NOMO-1 treated with DMSO at 0.1 percent for 48 hours (cell line): ENCODE measurements around the gene DNAH10.

Experiments used
- DNase-seq: peaks from one replicate; lab custom pipeline; 2025; ENCODE audit not compliant: unreplicated experiment; lab: John Stamatoyannopoulos, UW

The DNAH10 gene

DNA sequence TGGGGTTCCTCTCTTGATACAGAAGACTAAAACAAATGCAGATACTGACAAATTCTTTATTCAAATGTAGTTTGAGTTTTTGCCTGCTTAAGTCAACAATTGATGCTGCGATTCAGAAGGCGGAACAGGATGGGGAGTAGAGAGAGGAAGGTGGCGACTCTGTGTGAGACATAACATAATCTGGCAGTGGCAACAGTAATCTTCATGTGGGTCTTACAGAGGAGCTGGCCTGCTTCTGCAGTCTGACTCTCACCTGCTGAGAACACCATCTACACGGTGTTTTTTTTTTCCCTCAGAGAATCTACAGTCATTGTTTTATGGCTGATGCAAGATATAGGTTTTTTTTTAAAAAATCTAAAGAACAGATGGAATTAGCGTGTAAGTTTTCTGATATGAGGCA lies 200.4 kb downstream of the DNAH10 start:
- DNase-seq = no peak

DNA sequence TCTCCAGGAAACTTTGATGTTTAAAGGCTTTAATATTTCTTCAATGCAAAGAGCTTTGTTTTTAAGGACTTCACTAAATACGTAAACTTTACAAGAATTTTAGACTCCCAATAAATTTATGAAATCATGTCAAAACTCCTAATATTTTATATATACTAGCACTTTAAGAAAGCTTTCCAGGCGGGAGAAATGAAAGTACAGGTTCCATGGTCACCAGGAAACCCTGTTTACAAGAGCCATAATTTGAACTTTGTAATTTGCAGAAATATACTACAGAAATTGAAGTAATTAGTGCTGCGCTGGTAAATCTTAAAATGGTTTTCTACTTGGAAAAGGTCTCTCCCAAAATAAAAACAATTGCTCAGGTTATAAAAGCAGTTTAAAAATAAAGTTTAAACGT lies 201.7 kb downstream of the DNAH10 start:
- no peak for DNase-seq

GRCh38 chr12:123965382-123965781 lies 203.3 kb downstream of the DNAH10 start:
- DNase-seq = no peak

- no peak for DNase-seq
Measured at GRCh38 chr12:123966596-123966995, 204.5 kb downstream of the DNAH10 start.

DNA sequence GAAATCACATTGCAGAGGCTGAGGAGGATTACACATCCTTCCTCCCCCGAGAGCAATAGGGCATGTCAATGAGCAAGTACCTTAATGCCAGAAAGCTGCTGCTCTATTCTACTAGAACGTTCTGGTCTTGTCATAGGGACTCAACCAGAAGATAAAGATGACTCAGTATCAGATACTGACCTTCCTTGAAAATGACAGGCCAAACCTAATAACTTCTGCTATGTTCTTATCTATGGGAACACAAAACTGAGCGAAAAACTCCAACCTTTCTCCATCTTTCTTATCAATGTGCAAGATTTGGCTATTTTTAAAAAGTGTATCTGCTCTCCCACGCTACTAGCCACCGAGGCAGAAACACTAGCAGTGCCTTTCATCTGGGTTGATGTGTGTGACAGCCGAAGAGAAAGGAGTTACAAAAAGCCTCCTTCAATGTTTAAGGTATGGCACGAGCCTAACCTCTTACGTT lies 205.1 kb downstream of the DNAH10 start:
- DNase-seq = no peak

DNA sequence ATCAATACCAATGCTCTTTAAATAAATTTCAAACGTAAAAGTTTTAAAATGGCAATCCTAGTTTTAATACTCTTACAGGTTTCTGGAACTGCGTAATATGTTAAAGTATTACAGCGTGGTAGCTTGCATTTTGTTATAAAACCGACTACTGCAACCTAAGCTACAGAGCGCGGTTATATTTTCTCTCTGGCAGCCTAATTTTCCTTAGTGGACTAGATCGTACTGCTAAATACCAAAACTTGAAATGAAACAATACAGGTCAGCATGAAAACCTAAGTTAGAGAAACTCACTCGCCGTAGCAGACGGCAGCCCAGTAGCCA lies 209.3 kb downstream of the DNAH10 start:
- DNase-seq = no peak

DNA sequence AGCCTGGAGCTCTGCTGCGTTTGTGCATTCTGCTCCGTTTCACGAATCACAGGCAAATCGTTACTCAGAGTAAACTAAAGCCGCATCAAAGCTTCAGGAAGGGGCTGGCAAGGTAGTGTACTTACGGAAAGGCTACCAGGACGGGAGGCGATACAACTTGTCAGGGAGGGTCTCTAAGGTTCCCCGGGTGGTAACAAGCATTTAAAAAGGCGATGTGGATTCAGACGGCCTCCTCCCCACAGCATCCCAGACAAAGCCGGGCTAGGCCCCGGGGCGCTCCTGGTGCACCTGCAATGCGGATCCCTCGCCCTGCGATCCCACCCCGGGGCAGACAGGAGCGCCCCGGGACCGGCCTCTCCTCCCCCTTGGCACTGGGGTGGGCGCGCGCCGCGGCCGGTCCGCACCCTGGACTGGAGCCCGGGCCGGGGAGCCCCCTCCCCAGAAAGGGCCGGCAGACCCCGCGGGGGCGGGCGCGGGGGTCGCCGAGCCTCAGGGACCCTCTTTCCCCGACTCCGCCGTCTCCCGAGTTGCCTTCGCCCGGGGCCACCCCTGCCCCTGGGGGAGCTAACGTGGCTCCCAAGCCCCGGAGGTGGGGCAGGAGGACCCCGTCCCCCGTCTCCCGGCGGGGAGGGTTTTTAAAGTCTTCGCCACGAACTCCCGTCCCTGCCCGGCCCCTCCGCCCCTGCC lies 209.8 kb downstream of the DNAH10 start:
- DNase-seq = no peak

GRCh38 chr12:123972457-123973401 lies 210.6 kb downstream of the DNAH10 start, which contains the start of the genes CCDC92 and ZNF664:
CCDC92 (minus strand) TSS chr12:123972831; CDS start chr12:123944305, 28,526 bp downstream.
ZNF664 (plus strand) TSS chr12:123973215; CDS start chr12:124012145, 38,930 bp downstream.
- DNase-seq = peak; percentile 64

- no peak for DNase-seq
Measured at GRCh38 chr12:123973552-123974341, 211.6 kb downstream of the DNAH10 start.

- DNase-seq = no peak
Measured at GRCh38 chr12:123976227-123976826, 214.2 kb downstream of the DNAH10 start.

DNA sequence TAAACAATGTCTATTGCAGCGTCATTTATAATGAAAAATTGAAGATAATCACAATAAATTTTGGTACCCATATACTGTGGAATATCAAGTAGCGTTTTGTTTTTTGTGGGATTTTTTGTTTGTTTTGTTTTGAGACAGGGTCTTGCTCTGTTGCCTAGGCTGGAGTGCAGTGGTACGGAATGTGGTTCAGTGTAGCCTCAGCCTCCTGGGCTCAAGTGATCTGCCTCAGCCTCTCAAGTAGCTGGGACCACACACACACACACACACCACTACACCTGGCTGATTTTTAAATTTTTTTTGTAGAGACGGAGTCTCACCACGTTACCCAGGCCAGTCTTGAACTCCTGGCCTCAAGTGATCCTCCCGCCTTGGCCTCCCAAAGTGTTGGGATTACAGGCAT lies 217.5 kb downstream of the DNAH10 start:
- DNase-seq = no peak

DNA sequence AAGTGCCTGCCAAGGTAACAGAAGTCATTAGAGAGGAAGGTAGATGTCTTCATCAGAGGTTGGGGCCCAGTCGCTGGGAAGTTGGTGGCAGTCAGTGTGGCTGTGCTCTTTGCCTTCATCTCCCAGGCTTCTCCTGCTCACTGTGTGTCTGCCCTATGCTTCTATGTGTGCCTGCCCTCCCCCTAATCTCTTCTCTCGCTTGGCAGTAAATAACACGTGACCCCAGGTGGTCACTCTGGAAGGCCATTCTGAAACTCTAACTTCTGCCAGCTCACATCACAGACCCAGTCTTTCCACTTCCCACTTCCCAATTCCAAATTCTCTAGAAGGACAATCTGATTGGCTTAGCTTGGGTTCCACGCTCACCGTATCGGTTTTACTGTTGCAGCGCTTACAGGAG lies 220.2 kb downstream of the DNAH10 start:
- no peak for DNase-seq

- DNase-seq = peak; percentile 52
Measured at GRCh38 chr12:123983822-123984485, 221.9 kb downstream of the DNAH10 start.

DNA sequence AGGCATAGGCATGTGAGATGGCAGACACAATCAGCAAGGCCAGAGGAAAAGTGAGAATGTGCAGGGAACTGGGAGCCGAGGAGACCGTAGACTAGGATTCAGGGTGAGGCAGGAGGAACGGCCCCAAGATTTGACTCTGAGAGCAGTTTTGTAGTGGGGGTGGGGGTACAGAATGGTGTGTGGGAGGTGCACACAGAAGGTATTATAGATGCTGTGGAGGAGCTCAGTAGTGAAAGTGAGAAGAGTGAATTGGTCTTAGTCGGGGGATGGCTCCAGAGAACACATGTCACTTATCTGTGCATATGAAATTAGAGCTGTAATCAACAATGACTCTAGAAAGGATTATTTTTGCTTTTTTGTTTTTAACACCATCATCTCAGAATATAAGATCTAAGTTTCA lies 222.8 kb downstream of the DNAH10 start:
- DNase-seq = no peak
